Dendritic cell treated with granulocyte-macrophage colony-stimulating factor and Interleukin-4, amounts not matched to agents 40 ng/mL and 50 ng/mL, for 4 days (primary cell): ENCODE data around the gene SLMAP.

Source experiments
- H3K27ac Mint-ChIP-seq: one replicate; pipeline ENCODE4 v1.8.0; 2022; ENCODE audit warnings: mild to moderate bottlenecking, mixed read lengths
- H3K27me3 Mint-ChIP-seq: one replicate; pipeline ENCODE4 v1.8.0; 2022; ENCODE audit warnings: mild to moderate bottlenecking, mixed read lengths
- H3K36me3 Mint-ChIP-seq: one replicate; pipeline ENCODE4 v1.8.0; 2022; ENCODE audit warnings: low read depth, mixed read lengths
- H3K4me1 Mint-ChIP-seq: one replicate; pipeline ENCODE4 v1.8.0; 2022; ENCODE audit warnings: low read depth, mixed read lengths
- H3K4me3 Mint-ChIP-seq: one replicate; pipeline ENCODE4 v1.8.0; 2022; ENCODE audit warnings: mild to moderate bottlenecking, moderate library complexity, mixed read lengths
- H3K9me3 Mint-ChIP-seq: one replicate; pipeline ENCODE4 v1.8.0; 2022; ENCODE audit warnings: mixed read lengths
- intact Hi-C: fragments of 100-400 bp; cut with micrococcal nuclease; formaldehyde crosslinking; loops from one replicate; pipeline ENCODE4 v1.15.0; 2022

Gene SLMAP

DNA sequence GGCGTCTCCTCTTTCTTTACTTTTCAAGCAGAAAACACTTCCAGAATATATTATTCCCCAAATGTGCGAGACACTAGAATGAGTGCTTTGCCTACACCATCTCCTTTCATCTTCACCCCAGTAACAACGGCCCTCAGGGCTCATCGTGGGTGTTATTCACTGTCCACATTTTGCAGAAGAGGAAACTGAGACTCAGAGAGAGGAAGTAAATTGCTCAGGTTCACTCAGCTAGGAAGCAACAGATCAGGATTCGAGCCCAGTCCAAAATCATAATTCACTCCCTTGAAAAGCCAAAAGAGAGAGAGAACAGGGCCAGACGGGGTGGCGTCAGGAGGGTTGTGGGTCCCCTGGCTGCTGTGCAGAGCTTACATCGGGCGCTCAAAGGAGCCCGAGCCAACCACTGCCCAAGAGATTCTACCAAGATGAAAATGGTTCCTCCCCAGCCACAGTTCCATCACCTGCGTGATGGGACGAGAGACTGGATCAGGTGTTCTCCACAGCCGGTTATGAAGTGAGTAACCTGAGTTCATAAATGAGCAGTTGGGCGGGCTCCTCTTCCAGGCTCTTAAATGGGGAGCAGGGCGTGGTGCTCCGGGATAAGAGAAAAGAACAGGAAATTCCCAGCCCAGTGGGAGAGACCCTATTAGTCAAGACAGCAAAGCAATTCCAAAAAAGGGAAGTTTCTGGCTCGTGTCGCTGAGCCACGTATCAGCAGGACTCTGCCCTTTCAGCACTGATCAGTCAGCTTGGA, 203.5 kb downstream of the SLMAP start:
- H3K27me3 Mint-ChIP-seq: no peaks in the 10 kb centered on the region
- H3K4me3 Mint-ChIP-seq: peak overlapping the region; percentile 47
- H3K36me3 Mint-ChIP-seq: no peaks in the 10 kb centered on the region
- intact Hi-C loops: loop anchor here (5.0 kb wide), 1 partner anchor 38 kb away; no protein-coding TSS in a partner anchor
- peak overlapping the region; percentile 77 for H3K27ac Mint-ChIP-seq
- H3K9me3 Mint-ChIP-seq: no peaks in the 10 kb centered on the region
- H3K4me1 Mint-ChIP-seq: peaks cover 60% of the 10 kb centered on the region

DNA sequence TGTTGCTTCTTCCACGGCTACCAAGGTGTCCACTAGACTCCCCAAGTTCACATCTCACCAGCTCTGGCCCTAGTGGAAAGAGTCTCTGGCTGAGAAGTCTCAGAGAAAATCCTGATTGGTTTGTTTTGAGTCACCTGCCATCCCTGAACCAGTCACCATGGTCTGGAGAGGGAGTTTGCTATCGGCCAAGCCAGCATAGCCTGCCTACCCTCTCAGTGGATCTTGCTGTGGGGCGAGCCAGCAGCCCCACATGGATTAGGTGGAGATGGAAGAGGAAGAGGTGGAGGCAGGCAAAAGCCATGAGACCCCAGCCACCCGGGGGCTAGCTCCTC, 204.0 kb downstream of the SLMAP start:
- Mint-ChIP-seq H3K4me3 (no peak overlapping the region), H3K27me3 (no peaks in the 10 kb centered on the region), H3K4me1 (peaks cover 60% of the 10 kb centered on the region), H3K9me3 (no peaks in the 10 kb centered on the region), H3K27ac (peak overlapping the region; percentile 77), H3K36me3 (no peaks in the 10 kb centered on the region)
- intact Hi-C loops: loop anchor here (5.0 kb wide), 1 partner anchor 37 kb away; no protein-coding TSS in a partner anchor

DNA sequence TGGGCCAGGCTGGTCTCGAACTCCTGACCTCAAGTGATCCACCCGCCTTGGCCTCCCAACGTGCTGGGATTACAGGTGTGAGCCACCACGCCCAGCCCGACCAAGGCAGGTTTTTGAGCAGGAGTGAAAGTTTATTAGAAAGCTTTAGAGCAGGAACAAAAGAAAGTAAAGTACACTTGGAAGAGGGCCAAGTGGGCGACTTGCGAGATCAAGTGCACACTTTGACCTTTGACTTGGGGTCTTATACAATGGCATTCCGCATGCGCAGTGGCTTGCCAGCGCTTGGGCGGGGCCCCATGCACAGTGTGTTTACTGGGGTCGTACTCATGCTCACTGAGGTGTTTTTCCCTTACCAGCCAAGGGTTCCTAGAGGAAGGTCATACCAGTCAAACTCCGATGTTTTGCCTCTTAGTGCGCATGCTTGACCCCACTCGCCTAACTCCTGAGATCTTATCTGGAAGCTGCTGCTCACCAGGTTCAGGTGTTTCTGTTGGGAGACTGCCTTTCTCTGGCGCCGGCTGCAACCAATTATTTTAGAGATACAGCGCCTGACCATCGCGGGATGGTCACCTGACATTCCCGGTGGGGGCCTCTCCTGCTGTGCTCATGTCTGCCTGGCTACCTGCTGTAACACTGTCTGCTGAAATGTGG, 205.2 kb downstream of the SLMAP start:
- no peak overlapping the region for H3K27ac Mint-ChIP-seq
- H3K4me1 Mint-ChIP-seq: peaks cover 53% of the 10 kb centered on the region
- H3K27me3 Mint-ChIP-seq: no peaks in the 10 kb centered on the region
- no peaks in the 10 kb centered on the region for H3K36me3 Mint-ChIP-seq
- intact Hi-C loops: loop anchor here (5.0 kb wide), 1 partner anchor 36 kb away; no protein-coding TSS in a partner anchor
- H3K9me3 Mint-ChIP-seq: no peaks in the 10 kb centered on the region
- no peak overlapping the region for H3K4me3 Mint-ChIP-seq

DNA sequence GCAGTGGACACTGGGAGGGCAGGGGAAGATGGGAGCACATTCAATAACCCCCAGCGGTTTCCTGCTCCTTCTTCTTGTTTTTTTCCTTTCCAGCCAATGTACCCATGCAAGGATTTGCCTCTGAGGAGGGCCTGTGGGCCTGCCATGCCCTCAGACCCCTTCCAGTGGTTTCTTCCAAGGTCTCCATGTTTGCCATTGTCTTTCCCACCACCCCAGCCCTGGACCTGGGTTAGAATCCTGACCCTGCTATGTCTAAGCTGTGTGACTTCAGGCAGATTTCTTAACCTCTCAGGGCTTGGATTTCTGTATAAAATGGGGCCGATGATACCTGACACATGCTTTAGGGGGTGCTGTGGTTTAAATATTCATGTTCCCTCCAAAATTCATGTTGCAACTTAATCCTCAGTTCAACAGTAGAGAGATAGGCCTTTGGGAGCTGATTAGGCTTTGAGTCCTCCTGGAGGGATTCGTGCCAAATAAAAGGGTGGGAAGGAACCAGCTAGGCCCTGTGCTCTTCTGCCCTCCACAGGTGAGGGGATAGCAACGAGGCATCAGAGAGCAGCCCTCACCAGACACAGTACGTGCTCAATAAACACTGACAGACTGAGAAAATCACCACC, 205.8 kb downstream of the SLMAP start:
- intact Hi-C loops: loop anchor here (5.0 kb wide), 1 partner anchor 35 kb away; no protein-coding TSS in a partner anchor

DNA sequence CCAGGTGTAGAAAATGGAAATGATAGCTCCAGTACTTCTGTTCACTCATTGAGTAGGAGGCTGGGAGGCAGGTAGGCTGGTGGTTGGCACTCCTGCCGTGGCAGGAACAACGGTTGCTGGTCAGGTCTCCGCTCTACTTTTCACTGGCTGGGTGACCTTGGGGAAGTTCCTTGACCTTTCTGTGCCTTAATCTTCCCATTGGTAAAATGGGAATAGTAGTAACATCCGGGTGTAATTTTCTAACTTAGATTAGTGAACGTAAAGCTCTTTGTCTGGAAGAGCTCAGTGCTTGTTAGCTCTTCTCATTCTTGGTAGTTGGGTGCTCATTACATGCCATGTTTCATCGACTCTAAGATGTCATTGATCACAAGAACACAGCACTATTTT, 206.3 kb downstream of the SLMAP start:
- Mint-ChIP-seq H3K36me3 (no peaks in the 10 kb centered on the region), H3K27ac (no peak overlapping the region)
- intact Hi-C loops: loop anchor here (5.0 kb wide), 1 partner anchor 35 kb away; no protein-coding TSS in a partner anchor

More for the DNA sequence above, 205.8 kb downstream of the SLMAP start:
- Mint-ChIP-seq H3K27me3 (no peaks in the 10 kb centered on the region), H3K36me3 (no peaks in the 10 kb centered on the region), H3K4me1 (peaks cover 47% of the 10 kb centered on the region), H3K27ac (no peak overlapping the region), H3K9me3 (no peaks in the 10 kb centered on the region), H3K4me3 (no peak overlapping the region)

DNA sequence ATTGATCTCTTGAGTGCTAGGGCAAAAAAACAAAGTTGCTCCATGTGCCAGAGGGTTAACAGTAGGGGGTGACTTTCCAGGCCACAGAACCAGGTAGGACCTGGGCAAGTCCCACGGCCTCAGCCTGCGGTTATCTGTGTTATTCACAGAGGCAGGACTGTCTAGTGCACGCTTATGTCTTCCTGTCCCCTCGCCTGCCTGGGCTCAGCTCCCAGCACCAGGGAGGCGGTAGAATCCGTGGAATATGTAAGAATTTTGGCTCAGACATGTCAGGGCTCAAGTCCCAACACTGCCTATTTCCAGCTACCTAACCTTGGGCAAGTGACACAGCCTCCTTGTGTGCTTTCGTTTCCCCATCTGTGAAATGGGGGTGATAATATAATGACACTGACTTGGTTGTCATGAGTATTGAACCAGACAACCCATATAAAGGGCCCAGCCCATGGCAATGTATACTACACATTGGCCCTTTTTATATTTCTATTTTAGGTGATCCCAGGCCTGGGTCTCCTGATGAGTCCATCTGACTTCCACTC, 207.8 kb downstream of the SLMAP start:
- no peaks in the 10 kb centered on the region for H3K9me3 Mint-ChIP-seq
- H3K27me3 Mint-ChIP-seq: peaks cover 2% of the 10 kb centered on the region
- no peaks in the 10 kb centered on the region for H3K36me3 Mint-ChIP-seq
- intact Hi-C loops: loop anchor here (5.0 kb wide), 1 partner anchor 33 kb away; no protein-coding TSS in a partner anchor
- no peak overlapping the region for H3K27ac Mint-ChIP-seq
- H3K4me3 Mint-ChIP-seq: no peak overlapping the region
- H3K4me1 Mint-ChIP-seq: peaks cover 34% of the 10 kb centered on the region

More for the DNA sequence above, 206.3 kb downstream of the SLMAP start:
- Mint-ChIP-seq H3K4me1 (peaks cover 43% of the 10 kb centered on the region), H3K4me3 (no peak overlapping the region), H3K27me3 (no peaks in the 10 kb centered on the region), H3K9me3 (no peaks in the 10 kb centered on the region)

DNA sequence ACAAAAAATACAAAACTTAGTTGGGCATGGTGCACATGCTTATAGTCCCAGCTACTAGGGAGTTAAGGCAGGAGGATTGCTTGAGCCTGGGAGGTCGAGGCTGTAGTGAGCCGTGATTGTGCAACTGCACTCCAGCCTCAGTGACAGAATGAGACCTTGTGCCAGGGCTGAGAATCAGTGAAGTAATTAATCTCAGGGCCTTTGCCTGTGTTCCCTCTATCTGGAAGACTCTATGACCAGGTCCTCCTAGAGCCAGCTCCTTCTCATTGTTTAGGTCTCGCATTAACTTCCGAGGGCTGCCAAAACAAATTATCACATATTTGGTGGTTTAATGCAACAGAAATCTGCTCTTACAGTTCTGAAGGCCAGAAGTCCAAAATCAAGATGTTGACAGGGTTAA, 210.7 kb downstream of the SLMAP start:
- Mint-ChIP-seq H3K4me3 (no peak overlapping the region), H3K27ac (no peak overlapping the region)

DNA sequence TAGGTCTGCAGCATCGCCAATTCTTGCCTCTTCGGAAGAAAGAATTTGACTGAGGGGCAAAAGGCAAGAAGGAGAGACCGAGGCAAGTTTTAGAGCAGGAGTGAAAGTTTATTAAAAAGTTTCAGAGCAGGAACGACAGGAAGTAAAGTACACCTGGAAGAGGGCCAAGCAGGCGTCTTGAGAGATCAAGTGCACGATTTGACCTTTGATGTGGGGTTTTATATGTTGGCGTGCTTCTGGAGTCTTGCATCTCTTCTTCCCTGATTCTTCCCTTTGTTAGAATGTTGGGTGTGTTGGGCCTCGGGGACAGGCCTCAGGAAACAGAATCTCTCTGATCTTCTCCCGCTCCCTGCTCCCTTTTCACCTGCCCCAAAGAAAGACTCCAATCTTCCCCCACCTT, 211.5 kb downstream of the SLMAP start:
- H3K27me3 Mint-ChIP-seq: peaks cover 9% of the 10 kb centered on the region
- intact Hi-C loops: no loop called here
- no peak overlapping the region for H3K27ac Mint-ChIP-seq

More for the DNA sequence above, 210.7 kb downstream of the SLMAP start:
- no peaks in the 10 kb centered on the region for H3K36me3 Mint-ChIP-seq
- peaks cover 8% of the 10 kb centered on the region for H3K27me3 Mint-ChIP-seq
- H3K4me1 Mint-ChIP-seq: peaks cover 15% of the 10 kb centered on the region
- H3K9me3 Mint-ChIP-seq: no peaks in the 10 kb centered on the region
- intact Hi-C loops: no loop called here

DNA sequence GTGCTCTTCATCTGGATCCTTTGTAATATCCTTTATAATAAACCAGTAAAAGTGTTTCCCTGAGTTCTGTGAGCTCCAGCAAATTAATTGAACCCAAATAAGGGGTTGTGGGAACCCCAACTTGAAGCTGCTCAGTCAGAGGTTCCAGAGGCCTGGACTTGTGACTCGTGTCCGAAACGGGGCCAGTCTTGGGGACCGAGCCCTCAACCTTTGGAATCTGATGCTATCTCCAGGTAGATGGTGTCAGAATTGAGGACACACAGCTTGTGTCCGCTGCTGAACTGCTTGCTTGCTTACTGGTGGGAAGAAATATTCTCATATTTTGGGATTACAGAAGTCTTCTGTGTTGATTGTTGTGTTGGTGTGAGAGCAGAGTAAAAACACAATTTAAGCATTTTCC, 212.4 kb downstream of the SLMAP start:
- no peak overlapping the region for H3K27ac Mint-ChIP-seq

More for the DNA sequence above, 211.5 kb downstream of the SLMAP start:
- peaks cover 17% of the 10 kb centered on the region for H3K4me1 Mint-ChIP-seq
- no peaks in the 10 kb centered on the region for H3K36me3 Mint-ChIP-seq
- H3K9me3 Mint-ChIP-seq: no peaks in the 10 kb centered on the region
- no peak overlapping the region for H3K4me3 Mint-ChIP-seq

DNA sequence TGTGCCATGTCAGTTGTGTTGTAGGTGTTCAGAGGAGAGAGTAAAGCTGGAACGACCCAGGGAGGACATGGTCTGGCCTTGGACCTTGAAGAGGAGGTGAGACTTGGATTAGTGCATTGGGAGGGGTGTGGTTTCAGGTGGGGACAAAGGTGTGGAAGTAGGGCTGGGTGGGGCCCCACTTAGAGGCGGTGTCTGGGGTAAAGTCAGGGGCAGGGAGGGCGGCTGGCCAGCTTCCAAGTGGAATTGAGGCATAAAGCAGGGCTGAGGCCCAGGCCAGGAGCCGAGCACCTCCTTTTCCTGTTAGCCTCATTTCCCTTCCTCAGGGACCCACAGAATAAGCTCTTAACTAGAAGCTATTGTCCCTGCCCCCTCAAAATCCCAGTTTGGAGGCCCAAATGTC, 215.9 kb downstream of the SLMAP start:
- H3K4me3 Mint-ChIP-seq: no peak overlapping the region
- no peaks in the 10 kb centered on the region for H3K36me3 Mint-ChIP-seq
- H3K9me3 Mint-ChIP-seq: no peaks in the 10 kb centered on the region
- intact Hi-C loops: no loop called here
- no peak overlapping the region for H3K27ac Mint-ChIP-seq
- H3K4me1 Mint-ChIP-seq: peaks cover 39% of the 10 kb centered on the region
- H3K27me3 Mint-ChIP-seq: peaks cover 11% of the 10 kb centered on the region

More for the DNA sequence above, 212.4 kb downstream of the SLMAP start:
- no peaks in the 10 kb centered on the region for H3K9me3 Mint-ChIP-seq
- peaks cover 11% of the 10 kb centered on the region for H3K27me3 Mint-ChIP-seq
- peaks cover 25% of the 10 kb centered on the region for H3K4me1 Mint-ChIP-seq
- no peak overlapping the region for H3K4me3 Mint-ChIP-seq
- intact Hi-C loops: no loop called here
- no peaks in the 10 kb centered on the region for H3K36me3 Mint-ChIP-seq

DNA sequence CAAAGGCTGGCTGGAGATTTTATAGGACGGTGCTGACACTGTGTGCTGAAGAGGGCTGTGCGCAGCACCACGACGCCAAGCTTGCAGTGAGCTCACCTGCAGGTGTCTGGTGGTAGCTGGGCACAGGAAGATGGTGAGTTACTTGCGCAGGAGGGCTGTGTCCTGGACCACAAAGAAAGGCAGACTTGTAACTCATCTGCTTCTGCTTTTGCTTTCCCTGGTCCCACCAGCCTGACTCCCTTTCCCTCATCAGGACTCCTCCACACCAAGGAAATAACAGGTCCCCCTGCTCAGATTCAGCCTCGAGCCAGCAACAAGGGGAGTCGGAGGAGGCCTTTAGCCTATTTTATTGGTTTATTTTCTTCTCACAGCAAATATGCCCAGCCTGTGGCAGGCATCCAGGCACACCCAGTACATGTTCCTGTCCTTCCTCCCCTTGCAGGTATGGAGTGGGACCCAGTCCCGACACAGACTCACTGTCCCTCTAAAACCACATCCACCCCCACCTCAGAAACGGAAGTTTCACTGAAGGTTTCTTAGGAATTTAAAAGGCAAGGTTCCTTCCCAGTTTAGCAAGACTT, 216.5 kb downstream of the SLMAP start:
- peaks cover 11% of the 10 kb centered on the region for H3K27me3 Mint-ChIP-seq
- no peak overlapping the region for H3K4me3 Mint-ChIP-seq
- H3K27ac Mint-ChIP-seq: no peak overlapping the region
- no peaks in the 10 kb centered on the region for H3K36me3 Mint-ChIP-seq
- intact Hi-C loops: no loop called here
- H3K9me3 Mint-ChIP-seq: no peaks in the 10 kb centered on the region
- peaks cover 39% of the 10 kb centered on the region for H3K4me1 Mint-ChIP-seq

DNA sequence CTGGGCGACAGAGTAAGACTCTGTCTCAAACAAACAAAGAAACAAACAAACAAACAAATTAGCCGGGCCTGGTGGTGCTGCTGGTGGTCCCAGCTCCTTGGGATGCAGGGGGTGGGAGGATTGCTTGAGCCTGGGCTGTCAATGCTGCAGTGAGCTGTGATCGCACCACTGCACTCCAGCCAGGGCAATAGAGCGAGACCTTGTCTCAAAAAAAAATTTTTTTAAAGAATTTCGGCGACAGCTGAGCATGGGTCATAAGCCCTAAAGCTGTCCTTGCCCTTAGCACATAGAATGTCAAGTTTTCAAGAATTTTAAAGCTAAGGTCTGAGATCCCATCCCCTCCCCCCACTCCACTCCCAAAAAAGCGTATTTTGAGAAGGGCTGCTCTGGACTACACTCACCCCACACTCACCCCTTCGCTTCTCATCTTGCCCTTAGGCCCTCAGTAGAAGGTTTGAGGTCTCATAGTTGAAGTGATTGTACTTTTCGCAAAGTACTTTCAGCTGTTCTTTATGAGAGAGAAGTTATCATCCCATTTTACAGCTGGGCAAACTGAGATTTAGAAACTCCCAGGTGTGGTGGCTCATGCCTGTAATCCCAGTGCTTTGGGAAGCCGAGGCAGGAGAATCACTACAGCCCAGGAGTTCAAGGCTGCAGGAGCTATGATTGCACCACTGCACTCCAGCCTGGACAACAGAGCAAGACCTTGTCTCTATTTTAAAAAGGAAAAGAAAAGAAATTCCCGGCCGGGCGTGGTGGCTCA, 217.8 kb downstream of the SLMAP start:
- intact Hi-C loops: no loop called here
- no peaks in the 10 kb centered on the region for H3K9me3 Mint-ChIP-seq
- no peak overlapping the region for H3K27ac Mint-ChIP-seq
- peaks cover 13% of the 10 kb centered on the region for H3K27me3 Mint-ChIP-seq
- no peak overlapping the region for H3K4me3 Mint-ChIP-seq
- peaks cover 45% of the 10 kb centered on the region for H3K4me1 Mint-ChIP-seq
- no peaks in the 10 kb centered on the region for H3K36me3 Mint-ChIP-seq

DNA sequence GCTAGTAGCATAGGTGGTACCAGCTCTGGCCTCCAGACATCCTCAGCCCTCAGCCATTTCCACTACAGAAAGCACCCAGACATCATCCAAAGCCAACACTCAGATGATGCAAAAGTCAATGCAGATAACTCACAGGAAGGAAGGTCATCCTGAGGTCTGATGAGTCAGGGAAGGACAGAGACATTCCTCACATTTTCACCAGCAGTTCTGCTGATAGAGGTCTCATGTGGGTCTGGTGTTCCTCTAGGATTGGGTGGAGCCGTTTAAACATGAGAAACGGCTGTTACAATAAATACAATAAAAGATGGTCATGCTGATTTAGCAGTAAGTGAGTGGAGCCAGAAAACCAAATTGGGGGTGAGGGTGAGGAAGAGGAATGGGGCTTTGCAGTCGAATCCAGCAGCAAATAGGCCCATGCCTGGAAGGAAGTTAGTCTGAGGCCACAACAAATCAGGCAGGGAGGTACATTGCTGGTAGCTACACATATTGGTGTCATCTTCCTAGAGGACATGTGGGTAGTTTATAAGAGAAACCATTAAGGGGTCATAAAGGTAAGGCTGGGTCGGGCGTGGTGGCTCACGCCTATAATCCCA, 218.8 kb downstream of the SLMAP start:
- no peaks in the 10 kb centered on the region for H3K36me3 Mint-ChIP-seq
- H3K9me3 Mint-ChIP-seq: no peaks in the 10 kb centered on the region
- H3K27ac Mint-ChIP-seq: peak overlapping the region; percentile 8
- H3K4me1 Mint-ChIP-seq: peaks cover 42% of the 10 kb centered on the region
- peaks cover 10% of the 10 kb centered on the region for H3K27me3 Mint-ChIP-seq
- no peak overlapping the region for H3K4me3 Mint-ChIP-seq
- intact Hi-C loops: no loop called here
